GM23338 (cell line): ENCODE results near the gene FYTTD1. TPM values are rescaled to one million over a fixed set of nuclear protein-coding genes. Genes with fewer than 3 reads are reported as not detected.

Source experiments
- ATAC-seq: fragments of 200-7000 bp; cut with Tn5 transposase; 3 replicates; pipeline ENCODE4 v1.9.1; 2020
- DNase-seq: peaks from one replicate; pipeline ENCODE4 v3.0.0-alpha.2; 2015; ENCODE audit warnings: low spot score
- H2AFZ ChIP-seq: fragments of 200-600 bp; sonication (generic); 2 replicates; pipeline ENCODE4 v1.8.0; 2016; ENCODE audit warnings: antibody characterized with exemption, mild to moderate bottlenecking, moderate library complexity
- H3F3A ChIP-seq: fragments of 200-600 bp; sonication (generic); replicated peaks from 2 replicates; pipeline ENCODE4 v1.8.0; 2017; ENCODE audit warnings: antibody characterized with exemption, mixed run types, low read depth
- H3K27ac ChIP-seq: fragments of 200-600 bp; sonication (generic); 2 replicates; pipeline ENCODE4 v1.6.1; 2016; ENCODE audit warnings: low read depth
- H3K27me3 ChIP-seq: fragments of 200-600 bp; sonication (generic); 2 replicates; pipeline ENCODE4 v1.8.0; 2016; ENCODE audit warnings: mild to moderate bottlenecking, mixed run types, moderate library complexity; ENCODE audit not compliant: insufficient read depth
- H3K36me3 ChIP-seq: fragments of 200-600 bp; sonication (generic); 2 replicates; pipeline ENCODE4 v1.8.0; 2016; ENCODE audit warnings: mild to moderate bottlenecking; ENCODE audit not compliant: insufficient read depth
- H3K4me1 ChIP-seq: fragments of 200-600 bp; sonication (generic); 2 replicates; pipeline ENCODE4 v1.8.0; 2016; ENCODE audit warnings: mild to moderate bottlenecking, moderate library complexity; ENCODE audit not compliant: insufficient read depth
- H3K4me2 ChIP-seq: fragments of 200-600 bp; sonication (generic); 2 replicates; pipeline ENCODE4 v1.7.1; 2017; ENCODE audit warnings: mixed run types
- H3K4me3 ChIP-seq: fragments of 200-600 bp; sonication (generic); 2 replicates; pipeline ENCODE4 v1.6.1; 2016; ENCODE audit warnings: mixed run types
- H3K79me2 ChIP-seq: fragments of 200-600 bp; sonication (generic); replicated peaks from 2 replicates; pipeline ENCODE4 v1.8.0; 2017; ENCODE audit warnings: mild to moderate bottlenecking; ENCODE audit not compliant: insufficient read depth
- H3K9me2 ChIP-seq: fragments of 200-600 bp; sonication (generic); 2 replicates; pipeline ENCODE4 v1.8.0; 2017; ENCODE audit not compliant: insufficient read depth
- H4K20me1 ChIP-seq: fragments of 200-600 bp; sonication (generic); replicated peaks from 2 replicates; pipeline ENCODE4 v1.8.0; 2017; ENCODE audit warnings: mild to moderate bottlenecking; ENCODE audit not compliant: insufficient read depth
- H3K27ac Mint-ChIP-seq: 2 replicates; pipeline ENCODE4 v1.8.0; 2020; ENCODE audit warnings: inconsistent platforms, mild to moderate bottlenecking, moderate library complexity, mixed read lengths
- H3K27me3 Mint-ChIP-seq: 3 replicates; pipeline ENCODE4 v1.8.0; 2022; ENCODE audit warnings: low read depth, mild to moderate bottlenecking, moderate library complexity, mixed read lengths, inconsistent platforms; ENCODE audit not compliant: insufficient read depth, poor library complexity
- H3K36me3 Mint-ChIP-seq: 3 replicates; pipeline ENCODE4 v1.8.0; 2021; ENCODE audit warnings: low read depth, mild to moderate bottlenecking, inconsistent platforms, moderate library complexity, mixed read lengths
- H3K4me1 Mint-ChIP-seq: 3 replicates; pipeline ENCODE4 v1.8.0; 2020; ENCODE audit warnings: mild to moderate bottlenecking, inconsistent platforms, mixed read lengths
- H3K4me3 Mint-ChIP-seq: 3 replicates; pipeline ENCODE4 v1.8.0; 2021; ENCODE audit warnings: moderate library complexity, mild to moderate bottlenecking, inconsistent platforms, mixed read lengths
- H3K9me3 Mint-ChIP-seq: 3 replicates; pipeline ENCODE4 v1.8.0; 2020; ENCODE audit warnings: moderate library complexity, mild to moderate bottlenecking, inconsistent platforms, mixed read lengths
- CREB1 ChIP-seq: fragments of 250-450 bp; sonication (Bioruptor Pico); IDR thresholded peaks from 2 replicates; pipeline ENCODE4 v1.5.0; 2020; ENCODE audit warnings: low read depth, mild to moderate bottlenecking, moderate library complexity
- ETS1 ChIP-seq: IDR thresholded peaks from 2 replicates; pipeline ENCODE4 v1.6.1; 2016; ENCODE audit warnings: antibody characterized with exemption
- EZH2 ChIP-seq: fragments of 200-600 bp; sonication (generic); IDR thresholded peaks from one replicate; pipeline ENCODE4 v1.8.0; 2017; ENCODE audit warnings: antibody characterized with exemption, mild to moderate bottlenecking, low read depth; ENCODE audit not compliant: unreplicated experiment
- EZH2phosphoT487 ChIP-seq: fragments of 200-600 bp; sonication (generic); IDR thresholded peaks from one replicate; pipeline ENCODE4 v1.8.1; 2018; ENCODE audit warnings: antibody characterized with exemption; ENCODE audit not compliant: unreplicated experiment
- JUNB ChIP-seq: IDR thresholded peaks from one replicate; pipeline ENCODE4 v1.6.1; 2016; ENCODE audit warnings: antibody characterized with exemption; ENCODE audit not compliant: unreplicated experiment
- NANOG ChIP-seq: IDR thresholded peaks from 2 replicates; pipeline ENCODE4 v1.6.1; 2016; ENCODE audit warnings: antibody characterized with exemption, borderline replicate concordance
- POLR2AphosphoS5 ChIP-seq: IDR thresholded peaks from 2 replicates; pipeline ENCODE4 v1.6.1; 2016; ENCODE audit warnings: antibody characterized with exemption, low read depth
- REST ChIP-seq: IDR thresholded peaks from one replicate; pipeline ENCODE4 v1.6.1; 2018; ENCODE audit warnings: antibody characterized with exemption; ENCODE audit not compliant: unreplicated experiment
- STAT1 ChIP-seq: IDR thresholded peaks from one replicate; pipeline ENCODE4 v1.6.1; 2016; ENCODE audit warnings: antibody characterized with exemption; ENCODE audit not compliant: unreplicated experiment
- ZNF114 ChIP-seq: fragments of 250-450 bp; sonication (Bioruptor Pico); IDR thresholded peaks from 2 replicates; pipeline ENCODE4 v1.5.0; 2020; ENCODE audit warnings: mild to moderate bottlenecking, moderate library complexity
- ZNF331 ChIP-seq: fragments of 250-450 bp; sonication (Bioruptor Pico); IDR thresholded peaks from 2 replicates; pipeline ENCODE4 v1.5.0; 2020; ENCODE audit warnings: low read depth, mild to moderate bottlenecking, moderate library complexity
- polyA plus RNA-seq: library from polyadenylated mRNA; unstranded; fragments of >200 nt; fragmentation: Nextera tagmentation; extraction: Ambion mirVana; gene quantifications from 2 replicates; pipeline ENCODE4 v1.2.1, GENCODE V29; 2016
- total RNA-seq: library from RNA; depleted of rRNA; stranded (reverse); fragments of >200 nt; shearing (Covaris generic); gene quantifications from 2 replicates; pipeline ENCODE4 v1.2.3, GENCODE V29; 2014
- TF ChIP-seq, protein P1 (sequence below), 2 experiments: fragments of 200-600 bp in 1 of 2; sonication (generic) in 1 of 2; conservative IDR thresholded peaks; 2 replicates each; pipeline versions ENCODE4 v1.5.1 to v1.6.1; 2016 to 2017; ENCODE audit warnings: antibody characterized with exemption in 2 of 2, low read depth in 2 of 2, mild to moderate bottlenecking in 2 of 2, moderate library complexity in 1 of 2

FYTTD1 gene
- total and polyA plus RNA-seq, 2 experiments from 2014 or later: 13.7 to 14.8 TPM

- no peak for TF ChIP-seq EZH2
- TF ChIP-seq REST: no peak
- TF ChIP-seq ETS1: no peak
- no peak for TF ChIP-seq EZH2phosphoT487
- TF ChIP-seq, protein P1, sequence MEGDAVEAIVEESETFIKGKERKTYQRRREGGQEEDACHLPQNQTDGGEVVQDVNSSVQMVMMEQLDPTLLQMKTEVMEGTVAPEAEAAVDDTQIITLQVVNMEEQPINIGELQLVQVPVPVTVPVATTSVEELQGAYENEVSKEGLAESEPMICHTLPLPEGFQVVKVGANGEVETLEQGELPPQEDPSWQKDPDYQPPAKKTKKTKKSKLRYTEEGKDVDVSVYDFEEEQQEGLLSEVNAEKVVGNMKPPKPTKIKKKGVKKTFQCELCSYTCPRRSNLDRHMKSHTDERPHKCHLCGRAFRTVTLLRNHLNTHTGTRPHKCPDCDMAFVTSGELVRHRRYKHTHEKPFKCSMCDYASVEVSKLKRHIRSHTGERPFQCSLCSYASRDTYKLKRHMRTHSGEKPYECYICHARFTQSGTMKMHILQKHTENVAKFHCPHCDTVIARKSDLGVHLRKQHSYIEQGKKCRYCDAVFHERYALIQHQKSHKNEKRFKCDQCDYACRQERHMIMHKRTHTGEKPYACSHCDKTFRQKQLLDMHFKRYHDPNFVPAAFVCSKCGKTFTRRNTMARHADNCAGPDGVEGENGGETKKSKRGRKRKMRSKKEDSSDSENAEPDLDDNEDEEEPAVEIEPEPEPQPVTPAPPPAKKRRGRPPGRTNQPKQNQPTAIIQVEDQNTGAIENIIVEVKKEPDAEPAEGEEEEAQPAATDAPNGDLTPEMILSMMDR (conservative IDR thresholded peaks at IDR 0.05; ENCODE audit: low read depth in 2 of 2): no peak
- TF ChIP-seq NANOG: no peak
These were observed 1.4 kb downstream of the FYTTD1 start (continued) for GRCh38 chr3:197750858-197751737.

DNA sequence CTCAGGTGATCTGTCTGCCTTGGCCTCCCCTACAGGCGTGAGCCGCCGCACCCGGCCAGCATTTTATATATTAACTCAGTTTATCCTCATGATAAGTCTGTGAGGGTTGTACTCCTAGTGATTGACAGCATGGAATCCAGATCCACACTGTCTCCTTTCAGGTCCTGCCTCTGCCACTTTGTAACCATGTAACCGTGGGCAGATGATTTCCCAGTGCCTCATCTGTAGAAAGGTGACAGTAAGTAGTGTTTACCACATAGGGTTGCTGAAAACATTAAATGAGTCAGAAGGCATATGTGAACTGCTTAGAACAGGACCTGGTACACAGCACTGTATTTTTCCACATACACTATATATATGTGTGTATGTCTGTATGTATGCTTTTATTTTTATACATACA lies 2.4 kb downstream of the FYTTD1 start:
- Histone ChIP-seq H2AFZ (no peak overlapping the region), H3K27me3 (peaks cover 54% of the 10 kb centered on the region), H3K79me2 (peaks cover 37% of the 10 kb centered on the region), H3K36me3 (no peaks in the 10 kb centered on the region), H3K4me3 (no peak overlapping the region), H3K27ac (no peak overlapping the region), H4K20me1 (0 out of 2 replicates have a peak, but pooled peaks cover 5% of the 10 kb centered on the region), H3K4me1 (peaks cover 20% of the 10 kb centered on the region), H3K9me2 (no peaks in the 10 kb centered on the region), H3K4me2 (no peak overlapping the region), H3F3A (peaks cover 13% of the 10 kb centered on the region; the same call in 1 of the 2 replicates)
- Mint-ChIP-seq H3K36me3 (no peaks in the 10 kb centered on the region; the same call in 2 of the 3 replicates), H3K9me3 (no peaks in the 10 kb centered on the region), H3K27me3 (peaks cover 23% of the 10 kb centered on the region), H3K4me1 (peaks cover 15% of the 10 kb centered on the region), H3K27ac (no peak overlapping the region), H3K4me3 (peak overlapping the region; percentile 55)
- DNase-seq: no peak
- ATAC-seq: no peak
- no peak for TF ChIP-seq NANOG
- TF ChIP-seq EZH2phosphoT487: no peak
- no peak for TF ChIP-seq ETS1
- no peak for TF ChIP-seq POLR2AphosphoS5
- TF ChIP-seq EZH2: no peak
- TF ChIP-seq, protein P1 (conservative IDR thresholded peaks at IDR 0.05; ENCODE audit: low read depth in 2 of 2): no peak
- no peak for TF ChIP-seq ZNF331
- no peak for TF ChIP-seq JUNB
- no peak for TF ChIP-seq STAT1
- TF ChIP-seq CREB1 (CRISPR knock-in tag): no peak
- no peak for TF ChIP-seq ZNF114
